ENCODE measurements around the gene ZNF837.

ZNF837 gene

DNA sequence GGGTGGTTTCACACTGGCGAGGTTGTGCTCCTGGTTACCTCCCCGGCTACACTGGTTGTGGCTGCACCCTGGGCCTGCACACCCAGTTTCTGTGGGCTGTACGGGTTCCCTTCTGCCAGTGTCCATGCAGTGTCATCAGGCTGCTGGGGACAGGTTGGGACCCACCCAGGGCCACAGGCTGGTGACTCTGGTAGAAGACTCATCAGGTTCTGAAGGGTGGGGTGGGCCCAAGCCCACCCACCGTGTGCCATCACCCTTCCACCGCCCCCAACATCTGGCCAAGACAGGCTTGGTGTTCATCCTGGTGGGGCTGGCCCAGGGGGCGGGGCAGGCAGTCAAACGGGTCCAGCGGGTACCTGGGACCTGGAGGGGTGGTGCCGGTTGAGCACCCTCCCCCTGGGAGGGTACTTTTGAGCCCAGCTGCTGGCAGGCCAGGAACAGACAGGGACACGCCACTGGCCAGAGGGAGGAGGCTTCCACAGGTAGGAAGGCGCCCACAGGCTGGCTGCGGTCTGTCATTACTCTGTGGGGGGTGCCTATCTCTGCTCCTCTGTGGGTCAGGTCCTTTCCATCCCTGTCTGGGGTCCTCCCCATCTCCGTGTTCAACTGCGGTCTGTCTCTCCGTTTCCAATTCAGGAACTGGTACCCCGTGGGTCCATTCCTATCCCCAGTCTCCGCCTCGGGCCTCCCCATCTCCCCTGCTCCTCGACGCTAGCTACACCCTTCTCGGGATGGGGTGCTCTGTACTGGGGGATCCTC is 14.6 kb upstream of the ZNF837 start, which contains the start of gene RNF225:
RNF225 (plus strand) TSS at position 437 of the 759 bp plus-strand sequence. CDS start 434 bp downstream, outside the sequence.
- Histone ChIP-seq H3K27me3 (ENCODE audit: control insufficient read depth, low read length) (no peaks in the 10 kb centered on the region), H3K9me2 (replicated peaks; ENCODE audit: control insufficient read depth, low read length) (no peaks in the 10 kb centered on the region), H3K4me3 (ENCODE audit: low read length) (no peak within 1 kb of the TSS), H3K36me3 (ENCODE audit: control insufficient read depth, low read length) (peaks cover 53% of the 10 kb centered on the region), H4K20me1 (ENCODE audit: control insufficient read depth, insufficient read depth, low read depth, low read length) (peaks cover 6% of the 10 kb centered on the region; the same call in 1 of the 2 replicates), H3F3A (ENCODE audit: control insufficient read depth, insufficient read depth) (peaks cover 41% of the 10 kb centered on the region), H3K4me2 (ENCODE audit: low read length) (no peak within 1 kb of the TSS), H3K4me1 (ENCODE audit: control insufficient read depth, low read length) (peaks cover 2% of the 10 kb centered on the region), H3K9me3 (ENCODE audit: control insufficient read depth, insufficient read depth, low read length) (no peaks in the 10 kb centered on the region), H3K27ac (ENCODE audit: low read depth, low read length) (no peak within 1 kb of the TSS), H3K79me2 (ENCODE audit: control insufficient read depth, low read length) (peaks cover 16% of the 10 kb centered on the region)
- TF ChIP-seq EZH2phosphoT487 (IDR thresholded peaks at IDR 0.05; ENCODE audit: borderline replicate concordance, low read length), result no peak
- TF ChIP-seq, protein P1, sequence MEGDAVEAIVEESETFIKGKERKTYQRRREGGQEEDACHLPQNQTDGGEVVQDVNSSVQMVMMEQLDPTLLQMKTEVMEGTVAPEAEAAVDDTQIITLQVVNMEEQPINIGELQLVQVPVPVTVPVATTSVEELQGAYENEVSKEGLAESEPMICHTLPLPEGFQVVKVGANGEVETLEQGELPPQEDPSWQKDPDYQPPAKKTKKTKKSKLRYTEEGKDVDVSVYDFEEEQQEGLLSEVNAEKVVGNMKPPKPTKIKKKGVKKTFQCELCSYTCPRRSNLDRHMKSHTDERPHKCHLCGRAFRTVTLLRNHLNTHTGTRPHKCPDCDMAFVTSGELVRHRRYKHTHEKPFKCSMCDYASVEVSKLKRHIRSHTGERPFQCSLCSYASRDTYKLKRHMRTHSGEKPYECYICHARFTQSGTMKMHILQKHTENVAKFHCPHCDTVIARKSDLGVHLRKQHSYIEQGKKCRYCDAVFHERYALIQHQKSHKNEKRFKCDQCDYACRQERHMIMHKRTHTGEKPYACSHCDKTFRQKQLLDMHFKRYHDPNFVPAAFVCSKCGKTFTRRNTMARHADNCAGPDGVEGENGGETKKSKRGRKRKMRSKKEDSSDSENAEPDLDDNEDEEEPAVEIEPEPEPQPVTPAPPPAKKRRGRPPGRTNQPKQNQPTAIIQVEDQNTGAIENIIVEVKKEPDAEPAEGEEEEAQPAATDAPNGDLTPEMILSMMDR (IDR thresholded peaks at IDR 0.05; ENCODE audit: low read depth, low read length, poor library complexity, severe bottlenecking), result no peak

DNA sequence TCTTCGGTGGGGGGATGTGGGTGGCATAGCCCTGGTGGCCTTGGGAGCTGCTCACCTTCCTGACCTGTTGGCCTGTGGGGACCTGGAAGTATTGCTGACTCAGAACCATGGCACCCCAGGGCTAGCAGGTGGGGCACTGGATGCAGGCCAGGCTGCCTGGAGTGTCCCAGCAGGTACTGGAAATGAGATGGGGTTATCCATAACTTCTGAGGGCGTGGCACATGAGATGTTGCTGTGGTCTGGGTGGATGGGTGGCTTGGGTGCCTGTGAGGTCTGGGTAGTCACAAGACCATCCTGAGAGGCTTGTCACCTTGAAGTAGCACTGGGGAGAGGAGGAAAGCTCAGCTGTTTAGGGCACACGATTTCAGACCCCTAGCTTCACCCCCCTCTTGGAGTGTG is 14.0 kb upstream of the ZNF837 start:
- Histone ChIP-seq H3K9me2 (replicated peaks; ENCODE audit: control insufficient read depth, low read length) (no peaks in the 10 kb centered on the region), H3K4me1 (ENCODE audit: control insufficient read depth, low read length) (peaks cover 3% of the 10 kb centered on the region; the same call in 1 of the 2 replicates), H3K9me3 (ENCODE audit: control insufficient read depth, insufficient read depth, low read length) (no peaks in the 10 kb centered on the region), H4K20me1 (ENCODE audit: control insufficient read depth, insufficient read depth, low read depth, low read length) (peaks cover 6% of the 10 kb centered on the region; the same call in 1 of the 2 replicates), H3K27me3 (ENCODE audit: control insufficient read depth, low read length) (no peaks in the 10 kb centered on the region), H3K36me3 (ENCODE audit: control insufficient read depth, low read length) (peaks cover 57% of the 10 kb centered on the region), H3K4me2 (ENCODE audit: low read length) (no peak overlapping the region), H3K79me2 (ENCODE audit: control insufficient read depth, low read length) (peaks cover 22% of the 10 kb centered on the region), H3F3A (ENCODE audit: control insufficient read depth, insufficient read depth) (peaks cover 41% of the 10 kb centered on the region), H3K4me3 (ENCODE audit: low read length) (no peak overlapping the region), H3K27ac (ENCODE audit: low read depth, low read length) (no peak overlapping the region)
- TF ChIP-seq, protein P1 (IDR thresholded peaks at IDR 0.05; ENCODE audit: low read depth, low read length, poor library complexity, severe bottlenecking), result no peak
- no peak for TF ChIP-seq EZH2phosphoT487 (IDR thresholded peaks at IDR 0.05; ENCODE audit: borderline replicate concordance, low read length)

DNA sequence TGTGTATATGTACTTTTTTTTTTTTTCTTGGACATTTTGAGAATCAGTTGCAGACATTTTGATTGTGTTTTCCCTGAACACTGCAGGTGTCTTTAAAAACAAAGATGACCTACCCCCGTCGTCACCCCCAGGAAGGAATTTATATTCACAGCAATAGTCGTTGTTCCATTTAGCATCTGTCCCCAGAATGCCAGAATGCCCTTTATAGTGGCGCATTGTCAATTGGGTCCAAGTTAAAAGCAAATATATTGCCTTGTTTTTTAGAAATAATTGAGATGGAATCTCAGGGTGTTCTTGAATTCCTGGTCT is 12.8 kb upstream of the ZNF837 start:
- Histone ChIP-seq H4K20me1 (ENCODE audit: control insufficient read depth, insufficient read depth, low read depth, low read length) (peaks cover 6% of the 10 kb centered on the region; the same call in 1 of the 2 replicates), H3K27ac (ENCODE audit: low read depth, low read length) (no peak overlapping the region), H3K4me3 (ENCODE audit: low read length) (no peak overlapping the region), H3K27me3 (ENCODE audit: control insufficient read depth, low read length) (no peaks in the 10 kb centered on the region), H3K9me2 (replicated peaks; ENCODE audit: control insufficient read depth, low read length) (no peaks in the 10 kb centered on the region), H3K4me2 (ENCODE audit: low read length) (no peak overlapping the region), H3K79me2 (ENCODE audit: control insufficient read depth, low read length) (peaks cover 32% of the 10 kb centered on the region), H3K9me3 (ENCODE audit: control insufficient read depth, insufficient read depth, low read length) (no peaks in the 10 kb centered on the region), H3K36me3 (ENCODE audit: control insufficient read depth, low read length) (peaks cover 66% of the 10 kb centered on the region), H3F3A (ENCODE audit: control insufficient read depth, insufficient read depth) (peaks cover 40% of the 10 kb centered on the region), H3K4me1 (ENCODE audit: control insufficient read depth, low read length) (peaks cover 10% of the 10 kb centered on the region)
- TF ChIP-seq, protein P1 (IDR thresholded peaks at IDR 0.05; ENCODE audit: low read depth, low read length, poor library complexity, severe bottlenecking), result no peak
- no peak for TF ChIP-seq EZH2phosphoT487 (IDR thresholded peaks at IDR 0.05; ENCODE audit: borderline replicate concordance, low read length)
